Vagina (tissue), 2 donors: ENCODE measurements around the gene MTERF4. TPM values are rescaled to one million over a fixed set of nuclear protein-coding genes. Genes with fewer than 3 reads are reported as not detected.

Experiments
- DNase-seq, 2 donors: peaks; one replicate each; pipeline ENCODE4 v3.0.0-alpha.2; 2017; ENCODE audit errors: extremely low spot score in 2 of 2
- H3K27ac ChIP-seq: fragments of 200-600 bp; sonication (generic); one replicate; pipeline ENCODE4 v1.5.1; 2019
- H3K27me3 ChIP-seq: fragments of 200-600 bp; sonication (generic); one replicate; pipeline ENCODE4 v1.5.1; 2019
- H3K36me3 ChIP-seq, 2 donors: fragments of 200-600 bp; sonication (generic); one replicate each; pipeline ENCODE4 v1.5.1; 2017 to 2019
- H3K4me1 ChIP-seq: fragments of 200-600 bp; sonication (generic); one replicate; pipeline ENCODE4 v1.5.1; 2019
- H3K4me3 ChIP-seq, 2 donors: fragments of 200-600 bp; sonication (generic); 1 replicate in 1 of 2; 2 replicates in 1 of 2; pipeline ENCODE4 v1.5.1; 2016 to 2019
- H3K9me3 ChIP-seq: fragments of 200-600 bp; sonication (generic); one replicate; pipeline ENCODE4 v1.5.1; 2019
- POLR2A ChIP-seq, 2 donors: fragments of 450-650 bp; IDR thresholded peaks; one replicate each; pipeline ENCODE4 v1.6.1; 2017; ENCODE audit warnings: antibody characterized with exemption in 2 of 2, mild to moderate bottlenecking in 2 of 2, moderate library complexity in 2 of 2
- POLR2AphosphoS5 ChIP-seq, 2 donors: sonication (generic); formaldehyde crosslinking; IDR thresholded peaks; one replicate each; pipeline ENCODE4 v1.9.0; 2017; ENCODE audit warnings: antibody characterized with exemption in 2 of 2, mild to moderate bottlenecking in 2 of 2, low read depth in 1 of 2; ENCODE audit not compliant: insufficient read depth in 1 of 2
- intact Hi-C: fragments of 100-400 bp; cut with DNase I; formaldehyde crosslinking; loops from one replicate; pipeline ENCODE4 v1.15.1; 2023
- total RNA-seq: library from RNA; depleted of rRNA; stranded (reverse); fragments of >200 nt; gene quantifications from one replicate; pipeline ENCODE4 v1.2.3, GENCODE V29; 2016
- TF ChIP-seq, protein P1 (sequence below), 3 experiments: fragments of 450-650 bp in 2 of 3; fragments of 200-600 bp in 1 of 3; sonication (generic) in 1 of 3; IDR thresholded peaks; one replicate each; pipeline ENCODE4 v1.5.1; 2017 to 2019; ENCODE audit warnings: antibody characterized with exemption in 3 of 3, mild to moderate bottlenecking in 2 of 3, moderate library complexity in 2 of 3

MTERF4 gene
- total RNA-seq, 1 donor from 2014 or later: 30.2 TPM

DNA sequence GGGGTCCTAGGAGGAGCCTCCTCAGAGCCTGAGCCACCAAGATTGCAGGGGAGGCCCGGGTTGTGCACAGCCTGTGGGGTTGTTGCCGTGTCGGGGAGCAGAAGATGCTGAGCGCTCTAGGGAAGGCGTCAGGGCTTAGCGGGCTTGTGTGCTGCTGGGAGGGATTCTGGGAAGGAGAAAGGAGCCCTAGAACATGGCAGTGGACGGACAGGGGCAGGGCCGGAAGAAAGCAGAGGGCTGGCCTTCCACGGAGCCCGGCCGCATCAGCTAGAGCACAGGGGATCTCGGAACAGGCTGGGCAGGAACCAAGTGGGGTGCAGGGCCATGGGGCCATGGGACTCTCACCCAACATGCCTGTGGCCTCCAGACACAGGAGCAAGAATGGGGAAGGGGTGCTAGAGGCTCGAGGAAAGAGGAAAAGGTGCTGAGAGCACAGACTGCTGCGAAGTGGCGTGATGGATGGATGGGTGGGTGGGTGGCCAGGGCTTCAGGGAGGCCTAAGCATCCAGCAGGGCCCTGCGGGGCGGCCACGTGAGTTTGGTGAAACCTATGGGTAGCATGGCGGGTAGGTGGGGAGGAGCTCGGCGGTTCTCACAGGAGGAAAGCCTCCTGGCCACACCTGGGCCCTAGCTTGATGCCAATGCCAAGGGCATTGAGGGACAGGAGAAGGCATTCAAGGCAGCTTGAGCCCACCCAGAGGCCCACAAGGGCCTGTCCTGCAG is 35.8 kb downstream of the MTERF4 start:
- no peak overlapping the region for H3K4me3 ChIP-seq
- H3K4me1 ChIP-seq: peaks cover 21% of the 10 kb centered on the region
- H3K27ac ChIP-seq: no peak overlapping the region
- H3K9me3 ChIP-seq: no peaks in the 10 kb centered on the region
- peaks cover 0 to 29% of the 10 kb centered on the region in 2 donors for H3K36me3 ChIP-seq
- intact Hi-C loops: no loop called here
- no peak for TF ChIP-seq POLR2AphosphoS5 (IDR thresholded peaks at IDR 0.05; ENCODE audit: insufficient read depth in 1 of 2, low read depth in 1 of 2)
- TF ChIP-seq, protein P1, sequence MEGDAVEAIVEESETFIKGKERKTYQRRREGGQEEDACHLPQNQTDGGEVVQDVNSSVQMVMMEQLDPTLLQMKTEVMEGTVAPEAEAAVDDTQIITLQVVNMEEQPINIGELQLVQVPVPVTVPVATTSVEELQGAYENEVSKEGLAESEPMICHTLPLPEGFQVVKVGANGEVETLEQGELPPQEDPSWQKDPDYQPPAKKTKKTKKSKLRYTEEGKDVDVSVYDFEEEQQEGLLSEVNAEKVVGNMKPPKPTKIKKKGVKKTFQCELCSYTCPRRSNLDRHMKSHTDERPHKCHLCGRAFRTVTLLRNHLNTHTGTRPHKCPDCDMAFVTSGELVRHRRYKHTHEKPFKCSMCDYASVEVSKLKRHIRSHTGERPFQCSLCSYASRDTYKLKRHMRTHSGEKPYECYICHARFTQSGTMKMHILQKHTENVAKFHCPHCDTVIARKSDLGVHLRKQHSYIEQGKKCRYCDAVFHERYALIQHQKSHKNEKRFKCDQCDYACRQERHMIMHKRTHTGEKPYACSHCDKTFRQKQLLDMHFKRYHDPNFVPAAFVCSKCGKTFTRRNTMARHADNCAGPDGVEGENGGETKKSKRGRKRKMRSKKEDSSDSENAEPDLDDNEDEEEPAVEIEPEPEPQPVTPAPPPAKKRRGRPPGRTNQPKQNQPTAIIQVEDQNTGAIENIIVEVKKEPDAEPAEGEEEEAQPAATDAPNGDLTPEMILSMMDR (IDR thresholded peaks at IDR 0.05): no peak
- no peak for TF ChIP-seq POLR2A (IDR thresholded peaks at IDR 0.05)
- no peaks in the 10 kb centered on the region for H3K27me3 ChIP-seq
- no peak for DNase-seq

DNA sequence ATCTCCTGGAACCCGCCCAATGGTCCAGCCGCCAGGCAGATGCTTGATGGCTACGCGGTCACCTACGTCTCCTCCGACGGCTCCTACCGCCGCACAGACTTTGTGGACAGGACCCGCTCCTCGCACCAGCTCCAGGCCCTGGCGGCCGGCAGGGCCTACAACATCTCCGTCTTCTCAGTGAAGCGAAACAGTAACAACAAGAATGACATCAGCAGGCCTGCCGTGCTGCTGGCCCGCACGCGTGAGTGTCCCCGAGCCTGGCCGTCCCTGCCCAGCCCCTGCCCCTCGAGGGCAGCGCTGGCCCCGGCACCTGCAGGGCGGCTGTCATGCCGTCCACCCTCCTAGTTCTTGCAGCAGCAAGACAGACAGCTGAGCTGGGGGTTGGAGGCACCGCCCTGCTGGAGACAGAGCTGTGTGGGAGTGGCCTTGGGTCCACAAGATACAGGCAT is 36.7 kb downstream of the MTERF4 start:
- Histone ChIP-seq H3K27ac (no peak overlapping the region), H3K9me3 (no peaks in the 10 kb centered on the region), H3K27me3 (no peaks in the 10 kb centered on the region), H3K36me3 (peaks cover 0 to 25% of the 10 kb centered on the region in 2 donors), H3K4me3 (no peak overlapping the region), H3K4me1 (peaks cover 21% of the 10 kb centered on the region)
- no peak for DNase-seq
- TF ChIP-seq POLR2A (IDR thresholded peaks at IDR 0.05) (no peak), POLR2AphosphoS5 (IDR thresholded peaks at IDR 0.05; ENCODE audit: insufficient read depth in 1 of 2, low read depth in 1 of 2) (no peak)
- TF ChIP-seq, protein P1 (IDR thresholded peaks at IDR 0.05): no peak
- intact Hi-C loops: no loop called here

DNA sequence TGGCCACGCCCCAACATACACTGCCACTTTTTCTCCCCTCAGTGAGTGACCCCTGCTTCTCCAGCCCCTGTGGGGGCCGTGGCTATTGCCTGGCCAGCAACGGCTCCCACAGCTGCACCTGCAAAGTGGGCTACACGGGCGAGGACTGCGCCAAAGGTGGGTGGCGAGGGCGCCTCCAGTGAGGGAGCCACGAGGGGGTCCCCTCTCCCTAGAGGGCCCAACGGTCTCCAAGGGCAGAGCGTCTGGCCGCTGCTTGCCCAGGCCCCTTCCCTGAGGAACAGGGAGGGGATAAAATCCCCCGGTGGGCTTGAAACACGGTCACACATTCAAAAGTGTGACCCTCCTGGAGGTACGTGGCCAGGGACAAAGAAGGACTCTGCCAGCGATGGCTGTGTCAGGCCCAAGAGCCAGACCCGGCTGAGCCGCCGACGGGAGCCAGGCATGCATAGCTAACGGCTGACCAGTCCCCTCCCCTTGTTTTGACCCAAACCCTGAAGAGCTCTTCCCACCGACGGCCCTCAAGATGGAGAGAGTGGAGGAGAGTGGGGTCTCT is 37.2 kb downstream of the MTERF4 start:
- intact Hi-C loops: no loop called here
- H3K9me3 ChIP-seq: no peaks in the 10 kb centered on the region
- H3K4me3 ChIP-seq: no peak overlapping the region
- peak in 1 of 2 donors; percentile 86 for DNase-seq
- H3K27me3 ChIP-seq: no peaks in the 10 kb centered on the region
- TF ChIP-seq POLR2A (IDR thresholded peaks at IDR 0.05) (no peak), POLR2AphosphoS5 (IDR thresholded peaks at IDR 0.05; ENCODE audit: insufficient read depth in 1 of 2, low read depth in 1 of 2) (no peak)
- TF ChIP-seq, protein P1 (IDR thresholded peaks at IDR 0.05): no peak
- peaks cover 0 to 20% of the 10 kb centered on the region in 2 donors for H3K36me3 ChIP-seq
- H3K4me1 ChIP-seq: peaks cover 21% of the 10 kb centered on the region
- no peak overlapping the region for H3K27ac ChIP-seq

DNA sequence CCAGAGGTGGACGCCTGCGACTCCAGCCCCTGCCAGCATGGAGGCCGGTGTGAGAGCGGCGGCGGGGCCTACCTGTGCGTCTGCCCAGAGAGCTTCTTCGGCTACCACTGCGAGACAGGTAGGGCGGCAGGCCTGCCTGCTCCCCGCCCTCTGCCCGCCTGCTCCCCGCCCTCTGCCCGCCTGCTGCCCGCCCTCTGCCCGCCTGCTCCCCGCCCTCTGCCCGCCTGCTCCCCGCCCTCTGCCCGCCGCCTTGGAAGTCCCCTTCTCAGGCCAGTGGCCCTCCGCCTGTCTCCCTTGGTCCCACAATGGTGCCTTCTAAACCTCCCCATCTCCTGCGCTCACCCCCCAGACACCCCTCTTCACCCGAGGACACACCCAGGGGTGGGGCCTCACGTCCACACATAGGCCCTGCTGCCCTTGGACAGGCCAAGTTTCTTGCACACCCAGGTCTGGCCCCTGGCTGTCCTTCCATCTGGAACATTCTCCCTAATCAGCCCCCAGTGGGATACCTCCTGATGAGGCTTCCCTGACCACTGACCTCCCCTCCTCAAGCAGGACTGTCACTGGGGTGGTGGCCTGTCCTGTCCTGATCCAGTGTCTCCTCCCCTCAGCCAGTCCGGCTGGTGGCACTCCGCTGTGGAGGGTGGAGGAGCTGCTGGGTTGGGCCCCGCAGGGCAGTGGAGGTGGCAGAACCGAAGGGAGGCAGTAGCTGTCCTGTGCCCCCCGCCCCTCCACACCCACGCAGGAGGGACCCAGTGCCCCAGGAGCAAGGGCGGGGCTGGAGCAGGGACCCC is 37.9 kb downstream of the MTERF4 start:
- peak in 1 of 2 donors; percentile 79 for DNase-seq
- H3K27ac ChIP-seq: no peak overlapping the region
- intact Hi-C loops: no loop called here
- H3K4me3 ChIP-seq: peak overlapping the region in 1 of 2 donors; percentile 39
- peaks cover 0 to 16% of the 10 kb centered on the region in 2 donors for H3K36me3 ChIP-seq
- H3K9me3 ChIP-seq: no peaks in the 10 kb centered on the region
- peaks cover 21% of the 10 kb centered on the region for H3K4me1 ChIP-seq
- TF ChIP-seq, protein P1 (IDR thresholded peaks at IDR 0.05): no peak
- no peak for TF ChIP-seq POLR2AphosphoS5 (IDR thresholded peaks at IDR 0.05; ENCODE audit: insufficient read depth in 1 of 2, low read depth in 1 of 2)
- TF ChIP-seq POLR2A (IDR thresholded peaks at IDR 0.05): no peak
- no peaks in the 10 kb centered on the region for H3K27me3 ChIP-seq
